Measurements from ENCODE around the gene NUP58. TPM values are rescaled to one million over a fixed set of nuclear protein-coding genes. Genes with fewer than 3 reads are reported as not detected.

The NUP58 gene
- 10 to 100 TPM; 22.4 to 51.9 (median 36.3) TPM for total RNA-seq

GRCh38 chr13:25301347-25302113, at the start of gene NUP58:
Gene NUP58, plus strand, starts transcription at chr13:25301625. Its CDS starts 149 bp downstream, at chr13:25301774.
- Histone ChIP-seq H3K27ac (peak within 1 kb of the TSS; percentile 83 to 97 (median 94)), H3K36me3 (peaks cover 0 to 8% (median 0%) of the 10 kb centered on the region in 3 donors), H3K4me1 (peaks cover 8 to 44% (median 18%) of the 10 kb centered on the region in 3 donors), H3K4me3 (peak within 1 kb of the TSS; percentile 64 to 91 (median 84)), H3K27me3 (peaks cover 0 to 14% (median 0%) of the 10 kb centered on the region in 4 donors), H3K9me3 (no peaks in the 10 kb centered on the region)
- TF ChIP-seq CTCF (IDR thresholded peaks at IDR 0.05) (peak in 2 of 6 experiments; percentile 2 to 46), POLR2A (IDR thresholded peaks at IDR 0.05) (peak in 3 of 4 donors; percentile 82 to 87 (median 83))
- intact Hi-C loops (cut with DNase I): no loop called here
- DNase-seq: peak; percentile 69
- 0% methylated on average over 10 to 34 of the region's 64 CpGs for WGBS, 2 donors

- TF ChIP-seq POLR2A (IDR thresholded peaks at IDR 0.05): no peak
- no peak for TF ChIP-seq CTCF (IDR thresholded peaks at IDR 0.05)
- peaks cover 0 to 79% (median 0%) of the 10 kb centered on the region in 3 donors for H3K36me3 ChIP-seq
- H3K27me3 ChIP-seq: no peaks in the 10 kb centered on the region
- no peak overlapping the region for H3K4me3 ChIP-seq
- no peak for DNase-seq
- no peak overlapping the region for H3K27ac ChIP-seq
- 78 to 82% methylated on average over 4 of the region's 4 CpGs for WGBS, 2 donors
- no peaks in the 10 kb centered on the region for H3K4me1 ChIP-seq
- intact Hi-C loops (cut with DNase I): no loop called here
- H3K9me3 ChIP-seq: no peaks in the 10 kb centered on the region
Observed at GRCh38 chr13:25252225-25252624, 49.2 kb upstream of the NUP58 start.

- Histone ChIP-seq H3K36me3 (peaks cover 0 to 85% (median 0%) of the 10 kb centered on the region in 3 donors), H3K27me3 (no peaks in the 10 kb centered on the region), H3K9me3 (no peaks in the 10 kb centered on the region), H3K27ac (no peak overlapping the region), H3K4me1 (no peaks in the 10 kb centered on the region), H3K4me3 (no peak overlapping the region)
- no peak for DNase-seq
- intact Hi-C loops (cut with DNase I): no loop called here
- WGBS, 2 donors: 93 to 95% methylated on average over 2 of the region's 2 CpGs
- TF ChIP-seq CTCF (IDR thresholded peaks at IDR 0.05) (no peak), POLR2A (IDR thresholded peaks at IDR 0.05) (no peak)
Observed at GRCh38 chr13:25252752-25253151, 48.7 kb upstream of the NUP58 start.

GRCh38 chr13:25253702-25254101, 47.7 kb upstream of the NUP58 start:
- DNase-seq: no peak
- Histone ChIP-seq H3K9me3 (no peaks in the 10 kb centered on the region), H3K27ac (no peak overlapping the region), H3K4me1 (no peaks in the 10 kb centered on the region), H3K4me3 (no peak overlapping the region), H3K27me3 (no peaks in the 10 kb centered on the region), H3K36me3 (peaks cover 0 to 93% (median 0%) of the 10 kb centered on the region in 3 donors)
- 43 to 57% methylated on average over 2 of the region's 2 CpGs for WGBS, 2 donors
- intact Hi-C loops (cut with DNase I): no loop called here
- no peak for TF ChIP-seq POLR2A (IDR thresholded peaks at IDR 0.05)
- no peak for TF ChIP-seq CTCF (IDR thresholded peaks at IDR 0.05)

GRCh38 chr13:25262261-25262660, 39.2 kb upstream of the NUP58 start:
- no peak for TF ChIP-seq CTCF (IDR thresholded peaks at IDR 0.05)
- TF ChIP-seq POLR2A (IDR thresholded peaks at IDR 0.05): no peak
- Histone ChIP-seq H3K27ac (no peak overlapping the region), H3K36me3 (peaks cover 0 to 98% (median 7%) of the 10 kb centered on the region in 3 donors), H3K9me3 (no peaks in the 10 kb centered on the region), H3K4me1 (no peaks in the 10 kb centered on the region), H3K4me3 (no peak overlapping the region), H3K27me3 (no peaks in the 10 kb centered on the region)
- intact Hi-C loops (cut with DNase I): no loop called here
- no peak for DNase-seq
- WGBS, 2 donors: 93 to 94% methylated on average over 4 of the region's 4 CpGs

Measured in esophagus squamous epithelium (tissue), 5 donors.